Mammary epithelial cell (primary cell): ENCODE data around the gene C19orf33.

Experiments
- CTCF ChIP-seq, 2 donors: IDR thresholded peaks in 1 of 2; conservative IDR thresholded peaks in 1 of 2; 2 replicates each; pipeline ENCODE4 v1.5.1; 2011 to 2012; ENCODE audit warnings: inconsistent platforms in 2 of 2, low read length in 2 of 2, mild to moderate bottlenecking in 2 of 2, control low read depth in 1 of 2, low read depth in 1 of 2; ENCODE audit not compliant: insufficient read depth in 1 of 2; ENCODE audit errors: extremely low read depth in 1 of 2
- EZH2 ChIP-seq: IDR thresholded peaks from 2 replicates; pipeline ENCODE4 v1.6.1; 2012; ENCODE audit warnings: low read length, inconsistent platforms, borderline replicate concordance

- TF ChIP-seq EZH2 (no peak), CTCF (conservative IDR thresholded peaks at IDR 0.05 in 1 of 2, IDR thresholded peaks at IDR 0.05 in 1 of 2; ENCODE audit: extremely low read depth in 1 of 2, insufficient read depth in 1 of 2, low read depth in 1 of 2, low read length in 2 of 2) (no peak)
Observed at GRCh38 chr19:38285567-38285966, 18.5 kb upstream of the C19orf33 start.
